ENCODE measurements around the gene GAL3ST3.
"Not testable (repeated sequence)": the region's sequence is repeated elsewhere in the genome, so short reads cannot be mapped to it uniquely, and the experiment has no call there.

GAL3ST3 gene

DNA sequence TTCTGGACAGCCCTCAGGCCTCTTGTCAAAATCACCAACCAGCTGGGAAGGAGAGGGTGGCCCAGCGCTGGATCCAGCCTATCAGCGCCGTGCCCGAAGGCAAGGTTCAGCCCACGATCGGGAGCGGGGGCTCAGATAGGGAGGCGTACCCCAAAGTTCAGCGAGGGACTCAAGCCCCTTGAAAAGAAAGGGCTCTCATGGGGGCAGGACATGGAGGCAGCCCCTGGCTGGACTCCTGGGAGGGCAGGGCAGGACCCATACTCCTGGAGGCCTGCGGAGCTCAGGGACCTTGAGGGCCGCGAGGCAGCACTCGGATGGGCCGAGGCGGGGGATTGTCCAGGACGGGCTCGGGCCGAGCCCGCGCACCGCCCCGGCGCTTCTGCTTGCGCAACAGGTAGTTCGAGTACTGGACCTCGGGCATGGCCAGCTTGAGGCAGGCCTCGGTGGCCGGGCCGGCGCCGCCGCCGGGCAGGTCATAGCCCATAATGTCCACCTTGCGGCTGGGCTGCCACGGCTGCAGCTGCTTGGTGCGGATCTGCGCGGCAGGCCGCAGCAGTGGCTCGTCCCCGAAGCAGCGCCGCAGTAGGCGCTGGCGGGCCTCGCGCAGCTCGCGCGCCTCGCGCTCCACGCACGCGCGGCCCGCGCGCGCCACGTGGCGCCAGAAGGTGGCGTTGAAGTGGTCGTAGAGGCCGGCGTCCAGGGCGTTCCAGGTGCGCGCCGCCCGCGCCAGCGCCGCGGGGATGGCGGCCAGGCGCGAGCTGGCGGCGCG, 6.5 kb downstream of the GAL3ST3 start:
- DNase-seq = no peak

DNA sequence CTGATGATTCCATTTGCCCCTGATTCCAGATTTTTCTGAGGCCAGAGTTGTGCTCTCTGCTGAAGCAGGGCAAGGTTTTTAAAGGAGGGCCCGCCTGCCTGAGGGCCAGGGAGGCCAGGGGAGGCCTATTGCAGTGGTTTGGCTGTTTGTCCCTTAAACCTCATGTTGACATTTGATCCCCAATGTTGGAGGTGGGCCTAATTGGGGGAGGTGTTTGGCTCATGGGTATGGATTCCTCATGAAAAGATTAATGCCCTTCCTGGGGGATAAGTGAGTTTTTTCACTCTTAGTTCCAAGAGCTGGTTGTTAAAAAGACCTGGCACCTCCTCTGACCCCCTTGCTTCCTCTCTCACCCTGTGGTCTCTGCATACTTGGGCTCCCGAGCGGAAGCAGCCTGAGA, 9.2 kb downstream of the GAL3ST3 start:
- no peak for DNase-seq

DNA sequence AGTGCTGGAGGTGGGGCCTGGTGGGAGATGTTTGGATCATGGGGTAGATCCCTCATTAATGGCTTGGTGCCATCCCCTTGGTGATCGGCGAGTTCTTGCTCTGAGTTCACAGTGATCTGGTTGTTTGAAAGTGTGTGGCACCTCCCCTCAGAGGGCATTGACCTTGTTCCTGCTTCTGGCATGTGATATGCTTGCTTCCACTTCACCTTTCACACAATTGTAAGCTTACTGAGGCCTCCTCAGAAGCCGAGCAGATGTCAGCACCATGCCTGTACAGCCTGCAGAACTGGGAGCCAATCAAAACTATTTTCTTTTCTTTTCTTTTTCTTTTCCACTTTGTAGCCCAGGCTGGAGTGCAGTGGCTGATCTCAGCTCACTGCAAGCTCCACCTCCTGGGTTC, 11.6 kb downstream of the GAL3ST3 start:
- DNase-seq = no peak

DNA sequence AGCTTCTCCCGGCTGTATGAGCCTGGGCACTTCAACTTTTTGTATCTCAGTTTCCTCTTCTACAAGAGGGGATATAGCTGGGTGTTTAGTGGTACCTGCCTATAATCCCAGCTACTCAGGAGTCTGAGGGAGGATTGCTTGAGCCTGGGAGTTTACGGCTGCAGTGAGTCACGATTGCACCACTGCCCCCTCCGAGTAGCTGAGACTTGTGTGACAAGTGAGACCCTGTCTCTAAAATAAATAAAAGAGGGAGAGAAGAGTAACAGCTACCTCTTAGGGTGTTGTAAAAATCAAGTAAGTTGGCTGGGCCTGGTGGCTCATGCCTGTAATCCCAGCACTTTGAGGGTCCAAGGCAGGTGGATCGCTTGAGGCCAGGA, 12.6 kb downstream of the GAL3ST3 start:
- no peak for DNase-seq

DNA sequence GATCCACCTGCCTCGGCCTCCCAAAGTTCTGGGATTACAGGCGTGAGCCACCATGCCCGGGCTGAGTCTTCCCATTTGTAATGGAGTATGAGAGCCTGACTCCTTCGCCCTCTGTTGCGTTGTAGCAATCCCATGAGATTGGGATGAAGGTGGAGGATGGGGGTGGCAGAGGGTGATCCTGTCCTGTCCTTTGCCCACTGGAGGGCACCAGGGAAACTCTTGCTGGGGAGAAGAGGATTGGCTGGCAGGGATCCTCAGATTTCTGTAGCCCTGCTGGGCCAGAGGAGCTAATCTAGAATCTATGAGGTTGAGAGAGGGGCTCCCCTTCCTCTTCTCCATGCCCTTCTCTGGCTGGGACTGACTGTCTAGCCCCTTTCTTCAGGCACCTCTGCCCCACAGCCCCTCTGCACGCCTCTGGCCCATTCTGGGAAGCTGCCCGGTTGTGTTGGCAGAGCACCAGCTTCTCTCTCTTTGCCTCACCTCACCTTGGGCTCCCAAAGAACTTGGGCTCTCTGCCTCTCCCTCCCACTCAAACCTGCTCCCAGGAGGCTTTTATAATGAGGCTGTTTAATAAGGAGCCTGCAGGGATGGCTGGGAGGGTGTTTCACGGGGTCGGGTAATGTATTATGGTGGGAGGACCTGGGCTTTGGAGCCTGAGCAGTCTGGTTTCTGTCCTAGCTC, 13.2 kb downstream of the GAL3ST3 start:
- no peak for DNase-seq

DNA sequence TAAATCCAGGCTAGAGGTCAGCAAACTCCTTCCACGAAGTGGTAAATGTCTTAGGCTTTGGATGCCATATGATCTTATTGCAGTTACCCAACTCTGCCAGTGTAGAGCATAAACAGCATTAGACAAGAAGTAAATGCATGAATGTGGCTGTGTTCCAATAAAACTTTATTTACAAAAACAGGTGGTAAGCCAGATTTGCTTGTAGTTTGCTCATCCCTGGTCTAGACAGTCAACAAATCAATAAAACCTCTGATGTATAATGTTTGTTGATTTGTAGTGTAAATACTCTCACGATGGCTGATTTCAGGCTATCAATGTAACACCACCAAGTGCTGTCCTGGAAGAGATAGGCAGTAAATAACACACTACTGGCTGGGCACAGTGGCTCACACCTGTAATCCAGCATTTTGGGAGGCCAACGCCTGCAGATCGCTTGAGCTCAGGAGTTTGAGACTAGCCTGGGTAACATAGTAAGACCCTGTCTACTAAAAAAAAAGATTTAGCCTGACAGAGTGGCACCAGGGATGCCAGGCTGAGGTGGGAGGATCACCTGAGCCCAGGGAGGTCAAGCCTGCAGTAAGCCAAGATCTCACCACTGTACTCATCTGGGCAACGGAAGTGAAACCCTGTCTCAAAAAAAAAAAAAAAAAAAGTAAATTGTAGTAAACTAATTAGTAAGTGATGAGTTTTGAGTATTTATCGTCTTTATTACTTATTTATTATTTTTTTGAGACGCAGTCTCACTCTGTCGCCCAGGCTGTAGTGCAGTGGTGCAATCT, 15.8 kb downstream of the GAL3ST3 start:
- no peak for DNase-seq

DNA sequence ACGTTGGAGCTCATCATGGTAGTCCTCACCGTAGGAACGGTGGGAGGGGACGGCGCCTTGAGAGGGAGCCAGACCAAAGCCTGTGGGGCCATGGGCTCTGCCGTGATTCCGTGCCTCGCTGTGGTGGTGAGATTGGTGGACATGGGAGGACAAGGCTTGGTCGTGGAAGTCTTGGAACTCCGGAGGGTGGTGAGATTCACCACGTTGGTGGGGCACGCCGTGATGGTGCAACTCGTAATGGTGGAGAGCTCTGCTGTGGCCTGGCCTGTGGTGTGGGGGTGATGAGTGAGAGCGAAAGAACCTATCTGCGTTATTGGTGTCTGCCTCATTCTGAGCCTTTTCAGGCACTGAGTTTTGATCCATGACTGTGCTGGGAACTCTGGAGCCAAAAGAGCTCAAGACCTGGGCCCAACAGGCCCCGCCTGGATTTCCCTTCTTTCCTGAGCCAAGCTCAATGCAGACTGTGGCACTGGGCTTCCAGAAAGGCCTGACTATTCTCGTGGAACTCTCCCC, 22.9 kb downstream of the GAL3ST3 start, which contains the start of gene CATSPER1:
TSS of gene CATSPER1 (minus strand) at position 463 of the 513 bp plus-strand sequence. CDS start at position 363, 100 bp downstream.
- no peak for DNase-seq

DNA sequence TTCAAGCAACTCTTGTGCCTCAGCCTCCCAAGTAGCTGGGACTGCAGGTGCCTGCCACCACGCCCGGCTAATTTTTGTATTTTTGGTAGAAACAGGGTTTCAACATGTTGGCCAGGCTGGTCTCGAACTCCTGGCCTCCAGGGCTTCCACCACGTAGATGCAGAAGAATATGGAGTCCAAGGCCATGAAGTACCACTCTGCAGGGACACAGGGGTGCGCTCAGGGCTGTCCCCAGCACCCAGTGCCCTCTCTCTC, 25.8 kb downstream of the GAL3ST3 start:
- DNase-seq = not testable (repeated sequence)

DNA sequence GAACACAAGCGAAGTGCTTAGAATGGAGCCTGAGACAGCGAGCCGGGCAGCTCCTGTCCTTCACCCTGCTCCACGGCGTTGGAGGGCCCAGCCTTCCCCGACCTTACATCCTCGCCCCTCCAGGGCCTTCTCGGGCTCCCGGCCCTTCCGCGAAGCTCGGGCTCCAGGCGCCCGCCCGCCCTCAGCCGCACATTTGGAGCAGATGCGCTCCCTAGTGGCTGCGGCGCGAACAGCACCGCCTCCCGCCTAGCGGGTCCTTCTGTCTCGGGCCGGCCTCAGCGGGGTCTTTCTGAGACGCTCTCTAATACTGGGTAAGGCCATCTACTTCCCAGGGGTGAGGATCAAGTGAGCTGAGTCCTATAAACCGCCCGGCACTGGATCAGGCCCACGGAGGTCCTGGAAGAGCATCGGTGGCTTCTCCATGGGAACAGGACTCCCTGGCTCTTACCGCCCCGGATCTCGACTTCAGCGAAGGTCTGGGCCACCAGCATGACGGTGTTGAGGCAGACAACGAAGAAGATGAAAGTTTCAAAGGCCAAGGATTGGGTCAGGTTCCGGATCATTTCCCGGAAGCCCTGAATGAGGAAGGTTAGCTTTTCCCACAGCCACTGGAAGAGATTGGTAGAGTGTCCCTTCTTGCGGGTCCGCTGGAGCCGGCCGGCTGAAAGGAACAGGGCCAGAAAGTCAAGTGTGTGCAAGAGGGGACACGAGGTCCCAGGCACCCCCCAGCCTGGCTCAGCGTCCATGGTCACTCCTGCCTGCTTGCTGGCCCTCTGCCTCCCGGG, 26.4 kb downstream of the GAL3ST3 start:
- DNase-seq = peak; percentile 87

DNA sequence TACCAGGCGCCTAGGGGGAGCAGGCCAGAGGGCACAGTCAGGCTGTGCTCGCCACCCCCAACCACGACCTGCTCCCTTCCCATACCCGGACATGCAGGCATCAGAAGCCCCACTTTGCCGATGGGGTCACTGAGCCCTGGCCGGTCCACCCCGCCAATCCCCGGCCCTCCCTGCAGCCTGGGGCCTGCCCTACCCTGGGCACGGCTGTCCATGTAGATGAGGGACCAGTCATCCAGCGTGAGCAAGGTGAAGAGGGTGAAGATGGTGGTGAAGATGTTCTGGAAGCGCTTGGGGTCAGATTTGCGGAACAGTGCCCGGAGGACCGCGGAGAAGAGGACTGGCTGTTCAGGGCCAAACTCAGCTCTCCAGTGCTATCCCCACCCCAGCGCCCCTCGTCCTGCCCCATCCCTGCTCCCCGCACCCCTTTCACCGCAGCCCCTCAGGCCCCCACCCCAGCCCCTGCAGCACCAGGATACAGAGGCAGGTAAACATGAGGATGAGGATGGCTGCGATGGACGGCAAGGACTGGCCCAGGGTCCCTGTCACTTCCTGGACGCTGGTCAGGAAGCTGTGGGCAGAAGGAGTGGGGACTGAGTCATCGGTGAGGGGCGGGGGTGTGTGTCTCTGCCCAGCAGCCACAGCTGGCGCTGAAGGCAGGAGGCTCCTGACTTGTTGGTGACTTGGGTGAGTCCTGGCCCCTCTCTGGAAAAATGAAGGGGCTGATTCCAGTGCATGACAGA, 28.2 kb downstream of the GAL3ST3 start:
- DNase-seq = no peak

DNA sequence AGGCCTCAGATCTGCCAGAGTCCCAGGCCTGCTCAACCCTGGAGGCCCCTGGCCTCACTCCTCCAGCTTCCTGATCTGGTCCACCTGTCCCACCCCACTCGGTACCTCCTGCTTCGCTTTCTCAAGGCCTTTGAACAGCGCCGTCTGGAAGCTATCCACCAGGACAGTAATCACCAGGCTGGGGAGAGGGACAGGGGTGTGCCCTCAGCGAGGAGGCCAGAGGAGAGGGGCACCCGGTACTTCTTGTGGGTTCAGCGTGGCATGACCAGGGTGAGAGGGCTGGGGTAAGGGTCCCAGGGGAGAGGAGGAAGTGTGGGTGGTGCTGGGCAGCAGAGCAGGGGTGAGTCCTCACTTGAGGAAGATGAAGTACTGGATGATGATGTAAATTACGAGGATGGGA, 28.7 kb downstream of the GAL3ST3 start:
- no peak for DNase-seq

DNA sequence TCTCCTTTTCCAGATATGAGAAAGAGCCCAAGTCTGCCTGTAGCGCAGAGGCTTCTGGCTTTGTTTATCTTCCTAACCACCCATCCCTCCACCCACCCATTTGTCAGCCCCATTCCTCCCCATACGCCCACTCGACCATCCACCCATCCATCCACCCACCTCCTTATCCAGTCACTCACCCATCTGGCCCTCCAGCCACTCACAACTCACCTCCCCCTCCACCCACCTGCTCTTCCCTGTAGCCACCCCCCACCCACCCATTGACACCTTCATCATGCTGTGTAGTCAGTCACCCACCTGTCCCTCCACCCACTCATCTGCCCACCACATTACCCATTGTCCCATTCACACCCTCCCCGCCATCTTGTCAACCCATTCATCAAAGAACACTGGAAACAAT, 31.6 kb downstream of the GAL3ST3 start:
- no peak for DNase-seq

DNA sequence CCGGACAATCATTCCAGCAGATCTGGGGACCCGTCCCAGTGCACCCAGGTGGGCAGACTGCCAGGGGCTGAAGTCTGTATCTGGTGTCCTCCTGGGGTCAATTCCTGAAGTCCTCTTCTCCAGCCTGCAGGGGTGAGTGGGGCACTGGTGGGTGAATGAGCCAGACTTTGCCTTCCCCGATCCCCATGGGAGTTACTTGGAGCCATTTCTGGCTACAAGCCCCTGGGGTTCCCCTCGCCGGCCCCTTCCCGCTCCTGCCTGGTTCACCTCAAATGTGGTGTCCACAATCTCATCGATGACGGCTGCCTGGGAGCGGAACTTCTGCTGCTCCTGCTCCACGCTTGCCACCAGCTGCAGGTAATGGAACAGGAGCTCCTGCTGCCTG, 32.2 kb downstream of the GAL3ST3 start:
- DNase-seq = no peak

DNA sequence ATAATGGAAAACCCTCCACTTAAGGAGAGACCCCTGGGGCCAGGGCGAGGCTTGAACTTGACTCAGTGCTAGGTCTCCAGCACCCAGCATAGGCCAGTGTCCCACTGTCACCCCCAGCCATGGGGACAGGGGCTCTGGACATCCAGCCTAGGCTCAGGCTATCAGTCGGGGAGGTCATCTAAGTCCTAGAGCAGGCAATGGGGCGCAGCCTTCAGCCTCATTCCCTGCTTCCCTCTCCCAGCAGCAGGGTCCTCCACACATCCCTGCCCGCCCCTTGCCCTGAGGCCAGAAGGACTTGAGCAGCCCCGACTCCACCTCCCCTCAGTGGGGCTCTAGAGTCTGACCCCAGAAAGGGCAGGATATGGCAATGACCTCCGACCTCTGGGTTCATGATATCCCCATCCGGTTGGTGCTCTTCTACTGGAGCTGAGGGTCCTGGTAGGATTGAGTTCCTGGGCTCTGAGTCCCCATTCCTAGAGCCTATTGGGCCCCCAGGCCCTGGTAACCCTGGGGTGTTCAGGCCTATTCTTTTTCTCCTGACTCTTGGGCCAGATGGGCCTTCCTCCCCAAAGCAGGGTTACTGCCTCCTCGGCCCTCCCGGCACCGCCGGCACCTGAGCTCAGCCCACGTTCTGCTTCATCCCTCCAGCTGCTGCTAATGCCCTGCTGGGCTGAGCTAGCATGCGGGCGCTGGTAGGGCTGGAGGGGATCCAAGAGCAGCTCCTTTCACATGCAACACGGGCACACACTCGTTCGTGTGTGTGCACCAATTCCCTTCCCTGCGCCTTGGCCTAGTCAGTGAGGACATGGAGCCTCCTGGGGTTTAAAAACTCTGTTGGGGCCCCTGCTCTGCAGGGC, 32.8 kb downstream of the GAL3ST3 start:
- no peak for DNase-seq

DNA sequence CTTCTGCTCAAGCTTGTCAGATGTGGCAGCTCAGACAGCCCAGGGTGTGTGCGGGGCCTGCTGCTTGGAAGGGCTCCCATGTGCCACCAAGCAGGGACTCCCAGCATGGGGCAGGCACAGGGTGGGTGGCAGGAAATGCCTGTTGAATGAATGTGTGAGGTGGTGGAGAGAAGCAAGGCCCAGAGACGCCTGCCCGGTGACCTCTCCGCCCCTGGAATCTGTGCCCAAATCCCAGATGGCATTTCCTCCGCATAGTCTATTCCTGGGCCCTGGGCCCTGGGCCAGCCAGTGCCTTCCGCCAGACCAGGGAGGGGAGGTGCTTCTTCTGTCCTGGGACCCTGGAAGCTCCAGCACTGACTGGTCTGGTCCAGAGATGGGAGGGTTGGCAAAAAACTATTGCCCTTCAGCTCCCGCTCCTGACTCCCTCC, 33.5 kb downstream of the GAL3ST3 start:
- DNase-seq = no peak

DNA sequence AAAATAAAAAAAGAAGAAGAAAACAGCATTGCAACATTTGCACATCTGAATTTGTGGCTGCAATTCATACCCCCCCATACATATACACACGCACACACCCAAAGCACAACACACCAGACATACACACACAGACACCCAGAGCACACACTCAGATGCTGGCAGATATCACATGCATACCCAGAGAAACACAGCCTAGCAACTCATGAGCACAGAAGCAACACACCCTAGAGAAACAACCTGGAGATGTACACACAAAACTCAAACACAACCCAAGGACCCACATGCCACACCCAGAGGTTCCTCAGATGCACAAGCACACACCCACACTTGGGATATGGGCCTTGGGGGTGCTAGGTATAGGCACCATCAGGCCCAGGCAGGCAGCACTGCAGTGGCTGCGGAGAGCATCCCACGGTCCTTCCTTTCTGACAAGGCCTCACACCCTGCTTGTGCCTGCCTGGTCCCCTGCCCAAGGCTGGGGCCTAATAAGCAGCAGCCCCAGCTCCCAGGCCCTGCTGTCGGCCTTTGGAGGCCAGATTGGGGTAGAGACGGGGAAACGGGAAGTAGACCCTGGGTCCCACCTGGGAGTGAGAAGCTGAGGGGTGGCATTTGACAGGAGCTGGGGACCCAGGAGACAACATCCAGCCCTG, 34.0 kb downstream of the GAL3ST3 start:
- no peak for DNase-seq

DNA sequence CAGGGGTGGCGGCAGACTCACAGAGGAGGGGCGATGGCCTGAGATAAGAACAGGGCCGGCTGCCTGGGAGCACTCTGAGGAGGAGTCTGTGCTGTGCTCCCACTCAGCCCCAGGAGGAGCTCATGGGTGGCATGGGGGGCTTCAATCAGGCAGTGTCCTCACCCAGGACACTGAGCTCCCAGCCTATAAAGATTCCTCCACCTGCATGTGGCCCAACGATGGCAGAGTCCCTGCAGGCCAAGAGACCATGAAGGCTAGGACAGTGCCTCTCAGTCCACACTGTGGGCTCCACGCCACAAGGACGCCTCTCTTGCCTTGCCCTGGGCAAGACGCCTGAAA, 35.2 kb downstream of the GAL3ST3 start:
- DNase-seq = no peak

DNA sequence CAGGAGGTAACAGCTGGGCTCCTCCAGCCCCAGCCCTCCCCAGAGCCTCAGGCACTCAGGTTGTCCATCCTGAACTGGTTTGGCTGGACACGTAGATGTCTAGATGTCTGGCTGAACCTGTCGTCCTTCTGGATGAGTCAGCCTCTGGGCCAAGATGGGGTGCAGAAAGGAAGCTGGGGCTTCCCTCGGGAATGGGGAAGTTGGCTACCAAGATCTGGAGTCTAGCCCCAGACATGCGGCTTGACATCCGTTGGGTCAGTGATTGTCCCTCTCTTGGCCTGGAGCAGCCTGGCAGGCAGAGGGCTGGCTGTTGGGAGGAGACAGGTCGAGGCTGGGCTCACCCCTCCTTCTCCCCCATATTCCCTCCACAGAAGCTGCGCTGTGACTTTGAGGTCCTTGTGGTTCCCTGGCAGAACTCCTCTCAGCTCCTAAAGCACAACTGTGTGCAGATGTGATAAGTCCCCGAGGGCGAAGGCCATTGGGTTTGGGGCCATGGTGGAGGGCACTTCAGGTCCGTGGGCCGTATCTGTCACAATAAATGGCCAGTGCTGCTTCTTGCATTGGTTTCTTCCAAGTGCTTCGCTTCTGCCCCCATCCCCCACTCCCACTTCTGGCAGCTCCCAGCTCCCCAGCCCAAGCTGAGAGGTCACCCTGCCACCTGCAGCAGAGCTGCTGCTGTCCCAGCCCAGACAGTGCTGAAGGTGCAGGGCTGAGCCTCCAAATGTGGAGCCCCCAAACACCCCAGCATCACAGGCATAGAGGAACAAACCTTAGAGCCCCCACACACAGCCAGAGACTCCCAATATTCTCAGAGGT, 35.8 kb downstream of the GAL3ST3 start:
- no peak for DNase-seq

DNA sequence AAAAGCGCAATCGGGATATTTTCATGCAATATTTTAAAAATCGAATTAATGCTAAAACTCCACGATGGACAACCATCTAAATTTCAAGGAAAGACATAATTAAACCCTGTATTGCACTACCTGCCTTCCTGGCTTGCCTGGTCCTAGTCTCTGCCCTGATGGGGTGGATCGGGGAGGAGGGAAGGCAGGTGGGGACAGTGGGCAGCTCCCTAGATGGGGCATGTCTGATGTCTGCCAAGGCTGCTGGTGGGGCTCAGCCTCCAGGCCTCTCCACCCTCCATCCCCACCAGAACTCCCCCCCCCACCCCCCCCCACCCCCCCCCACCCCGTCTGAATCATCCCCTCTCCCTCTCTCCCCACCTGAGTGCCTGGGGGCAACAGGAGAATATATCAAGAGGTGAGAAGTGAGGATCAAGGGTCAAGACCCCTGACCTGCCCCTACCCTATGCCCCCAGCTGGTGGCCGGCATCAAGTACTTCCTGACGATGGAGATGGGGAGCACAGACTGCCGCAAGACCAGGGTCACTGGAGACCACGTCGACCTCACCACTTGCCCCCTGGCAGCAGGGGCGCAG, 36.5 kb downstream of the GAL3ST3 start:
- DNase-seq = no peak
